HG03045 (cell line): Measurements from ENCODE around the gene IQCM.
"Not testable (repeated sequence)": the region's sequence is repeated elsewhere in the genome, so short reads cannot be mapped to it uniquely, and the experiment has no call there.

Source experiments
- ATAC-seq: cut with Tn5 transposase; IDR thresholded peaks from one replicate; pipeline ENCODE4 v1.9.1; 2021; ENCODE audit warnings: mild to moderate bottlenecking, moderate library complexity; ENCODE audit not compliant: unreplicated experiment

IQCM gene

GRCh38 chr4:149595500-149595899 is 220.1 kb downstream of the IQCM start:
- ATAC-seq, result no peak

GRCh38 chr4:149589826-149590225 is 225.8 kb downstream of the IQCM start:
- ATAC-seq, result no peak

- ATAC-seq, result no peak
These were observed 230.9 kb downstream of the IQCM start for GRCh38 chr4:149584722-149585121.

GRCh38 chr4:149574971-149575370 is 240.7 kb downstream of the IQCM start:
- no peak for ATAC-seq

- ATAC-seq, result no peak
These were observed 242.9 kb downstream of the IQCM start for GRCh38 chr4:149572716-149573115.

- ATAC-seq, result no peak
These were observed 259.8 kb downstream of the IQCM start for GRCh38 chr4:149555799-149556198.

GRCh38 chr4:149555146-149555545 is 260.5 kb downstream of the IQCM start:
- ATAC-seq, result no peak

- no peak for ATAC-seq
These were observed 261.6 kb downstream of the IQCM start for GRCh38 chr4:149553959-149554520.

GRCh38 chr4:149552601-149553000 is 263.0 kb downstream of the IQCM start:
- no peak for ATAC-seq

- ATAC-seq, result no peak
These were observed 265.7 kb downstream of the IQCM start for GRCh38 chr4:149549911-149550310.

- ATAC-seq, result no peak
These were observed 280.9 kb downstream of the IQCM start for GRCh38 chr4:149534779-149535178.

- no peak for ATAC-seq
These were observed 283.8 kb downstream of the IQCM start for GRCh38 chr4:149531861-149532260.

- no peak for ATAC-seq
These were observed 292.6 kb downstream of the IQCM start for GRCh38 chr4:149523039-149523438.

GRCh38 chr4:149521611-149522425 is 293.8 kb downstream of the IQCM start:
- ATAC-seq, result no peak

GRCh38 chr4:149518471-149518870 is 297.2 kb downstream of the IQCM start:
- ATAC-seq, result no peak

- no peak for ATAC-seq
These were observed 302.6 kb downstream of the IQCM start for GRCh38 chr4:149513081-149513480.

- no peak for ATAC-seq
These were observed 303.1 kb downstream of the IQCM start for GRCh38 chr4:149512501-149512900.

GRCh38 chr4:149511558-149512298 is 303.9 kb downstream of the IQCM start:
- ATAC-seq, result no peak

GRCh38 chr4:149507309-149507708 is 308.3 kb downstream of the IQCM start:
- ATAC-seq, result not testable (repeated sequence)

GRCh38 chr4:149500806-149501205 is 314.8 kb downstream of the IQCM start:
- ATAC-seq, result no peak

- no peak for ATAC-seq
These were observed 315.9 kb downstream of the IQCM start for GRCh38 chr4:149499726-149500125.

GRCh38 chr4:149498246-149498645 is 317.4 kb downstream of the IQCM start:
- ATAC-seq, result no peak
